ENCODE data around the gene RTTN.

DNA sequence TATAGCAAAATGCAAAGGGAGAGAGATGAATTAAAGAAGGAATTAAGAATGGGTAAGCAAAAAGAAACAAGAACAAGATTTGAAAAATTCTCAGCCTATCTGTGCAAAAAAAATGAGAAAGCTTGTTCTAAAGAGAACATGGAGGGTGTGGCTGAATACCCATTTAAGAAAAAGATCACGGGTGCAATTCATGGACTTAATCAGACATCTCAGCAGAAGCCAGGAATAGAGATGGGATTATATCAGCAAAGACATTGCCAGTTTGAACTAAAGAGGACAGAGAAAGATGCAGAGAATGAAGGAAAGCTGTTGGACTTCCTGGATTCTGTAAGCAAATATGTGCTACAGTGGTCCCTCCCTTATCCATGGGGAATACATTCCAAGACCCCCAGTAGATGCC lies 115.6 kb downstream of the RTTN start:
- TF ChIP-seq, protein P1, sequence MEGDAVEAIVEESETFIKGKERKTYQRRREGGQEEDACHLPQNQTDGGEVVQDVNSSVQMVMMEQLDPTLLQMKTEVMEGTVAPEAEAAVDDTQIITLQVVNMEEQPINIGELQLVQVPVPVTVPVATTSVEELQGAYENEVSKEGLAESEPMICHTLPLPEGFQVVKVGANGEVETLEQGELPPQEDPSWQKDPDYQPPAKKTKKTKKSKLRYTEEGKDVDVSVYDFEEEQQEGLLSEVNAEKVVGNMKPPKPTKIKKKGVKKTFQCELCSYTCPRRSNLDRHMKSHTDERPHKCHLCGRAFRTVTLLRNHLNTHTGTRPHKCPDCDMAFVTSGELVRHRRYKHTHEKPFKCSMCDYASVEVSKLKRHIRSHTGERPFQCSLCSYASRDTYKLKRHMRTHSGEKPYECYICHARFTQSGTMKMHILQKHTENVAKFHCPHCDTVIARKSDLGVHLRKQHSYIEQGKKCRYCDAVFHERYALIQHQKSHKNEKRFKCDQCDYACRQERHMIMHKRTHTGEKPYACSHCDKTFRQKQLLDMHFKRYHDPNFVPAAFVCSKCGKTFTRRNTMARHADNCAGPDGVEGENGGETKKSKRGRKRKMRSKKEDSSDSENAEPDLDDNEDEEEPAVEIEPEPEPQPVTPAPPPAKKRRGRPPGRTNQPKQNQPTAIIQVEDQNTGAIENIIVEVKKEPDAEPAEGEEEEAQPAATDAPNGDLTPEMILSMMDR (conservative IDR thresholded peaks at IDR 0.05; ENCODE audit: low read length): no peak
- no peak for TF ChIP-seq EZH2phosphoT487 (IDR thresholded peaks at IDR 0.05; ENCODE audit: borderline replicate concordance, low read depth, low read length)

All from OCI-LY7 (cell line).